NCI-H146 (cell line): ENCODE results near the gene STK25.

Source experiments
- DNase-seq: peaks from one replicate; lab custom pipeline; 2025; lab: John Stamatoyannopoulos, UW

Gene STK25

GRCh38 chr2:241493092-241493491 is 15.3 kb downstream of the STK25 start:
- DNase-seq = no peak

GRCh38 chr2:241492174-241492565 is 16.2 kb downstream of the STK25 start:
- no peak for DNase-seq

GRCh38 chr2:241491549-241492173 is 16.7 kb downstream of the STK25 start:
- DNase-seq = no peak

- no peak for DNase-seq
These were observed 17.4 kb downstream of the STK25 start for GRCh38 chr2:241490825-241491506.

GRCh38 chr2:241489733-241490680 is 18.4 kb downstream of the STK25 start:
- DNase-seq = no peak

- DNase-seq = no peak
These were observed 19.3 kb downstream of the STK25 start for GRCh38 chr2:241489088-241489487.

- no peak for DNase-seq
These were observed 23.0 kb downstream of the STK25 start for GRCh38 chr2:241485172-241485911.

GRCh38 chr2:241483305-241483704 is 25.1 kb downstream of the STK25 start:
- no peak for DNase-seq

GRCh38 chr2:241482126-241482955 is 26.0 kb downstream of the STK25 start:
- DNase-seq = no peak

- DNase-seq = no peak
These were observed 26.7 kb downstream of the STK25 start for GRCh38 chr2:241481687-241482086.

- no peak for DNase-seq
These were observed 29.1 kb downstream of the STK25 start for GRCh38 chr2:241479026-241479898.

- DNase-seq = no peak
These were observed 30.2 kb downstream of the STK25 start for GRCh38 chr2:241478166-241478565.

- DNase-seq = no peak
These were observed 33.1 kb downstream of the STK25 start for GRCh38 chr2:241475267-241475666.

- no peak for DNase-seq
These were observed 35.0 kb downstream of the STK25 start for GRCh38 chr2:241473399-241473798.

GRCh38 chr2:241469746-241470145 is 38.6 kb downstream of the STK25 start:
- no peak for DNase-seq

GRCh38 chr2:241468476-241468781 is 40.0 kb downstream of the STK25 start:
- DNase-seq = no peak

GRCh38 chr2:241467777-241468475 is 40.5 kb downstream of the STK25 start:
- DNase-seq = no peak

GRCh38 chr2:241466230-241466629 is 42.2 kb downstream of the STK25 start:
- no peak for DNase-seq

- no peak for DNase-seq
These were observed 42.8 kb downstream of the STK25 start for GRCh38 chr2:241465543-241465942.
